ENCODE results near the gene AUH.
A peak's percentile ranks its signal among the peaks of the same experiment; 100 is the strongest.

AUH gene

DNA sequence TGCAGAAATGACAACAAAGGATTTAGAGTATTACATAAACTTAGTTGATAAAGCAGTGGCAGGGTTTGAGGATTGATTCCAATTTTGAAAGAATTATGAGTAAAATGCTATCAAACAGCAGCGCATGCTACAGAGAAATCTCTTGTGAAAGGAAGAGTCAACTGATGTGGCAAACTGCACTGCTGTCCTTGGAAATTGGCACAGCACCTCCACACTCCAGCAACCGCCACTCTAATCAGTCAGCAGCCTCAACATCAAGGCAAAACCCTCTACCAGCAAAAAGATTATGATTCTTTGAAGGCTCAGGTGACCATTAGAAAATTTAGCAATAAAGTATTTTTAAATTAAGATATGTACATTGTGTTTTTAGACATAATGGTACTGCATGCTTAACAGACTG, 66.4 kb downstream of the AUH start:
- DNase-seq (ENCODE audit: low read depth) = no peak

DNA sequence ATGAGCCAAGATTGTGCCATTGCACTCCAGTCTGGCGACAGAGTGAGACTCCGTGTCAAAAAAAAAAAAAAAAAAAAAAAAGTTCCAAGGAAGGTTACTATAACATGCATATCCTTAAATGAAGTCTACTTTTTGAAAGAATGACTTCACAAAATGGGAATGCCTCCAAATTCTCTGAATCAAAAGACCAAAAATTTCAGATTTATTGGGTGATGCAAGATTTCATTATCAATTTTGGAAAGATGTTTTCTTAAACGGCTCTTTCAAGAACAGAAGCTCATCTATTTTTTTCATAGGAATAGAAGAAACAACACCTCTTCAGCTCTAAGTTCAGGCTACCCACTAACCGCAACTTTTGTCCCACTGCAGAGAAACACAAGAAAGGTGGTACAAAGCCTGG, 69.9 kb downstream of the AUH start:
- DNase-seq (ENCODE audit: low read depth) = no peak

GRCh38 chr9:91289244-91289643, 72.5 kb downstream of the AUH start:
- no peak for DNase-seq (ENCODE audit: low read depth)

- no peak for DNase-seq (ENCODE audit: low read depth)
Measured at GRCh38 chr9:91285729-91286353, 75.9 kb downstream of the AUH start.

DNA sequence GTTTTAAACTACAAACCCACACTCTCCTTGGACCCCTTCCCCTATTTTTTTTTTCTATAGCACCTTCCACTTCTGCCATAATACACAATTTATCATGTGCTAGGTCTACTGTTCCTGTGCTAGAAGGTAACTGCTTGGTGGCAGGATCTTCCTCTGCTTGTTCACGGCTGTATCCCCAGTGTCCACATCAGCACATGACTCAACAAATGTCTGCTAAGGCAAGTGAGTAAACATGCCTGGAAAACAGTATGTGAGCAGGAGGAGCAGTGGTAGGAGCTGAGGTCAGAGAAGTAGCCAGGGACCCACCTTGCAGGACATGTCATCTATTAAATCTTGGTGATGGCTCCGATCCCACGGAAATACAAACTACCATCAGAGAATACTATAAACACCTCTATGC, 79.4 kb downstream of the AUH start:
- no peak for DNase-seq (ENCODE audit: low read depth)

DNA sequence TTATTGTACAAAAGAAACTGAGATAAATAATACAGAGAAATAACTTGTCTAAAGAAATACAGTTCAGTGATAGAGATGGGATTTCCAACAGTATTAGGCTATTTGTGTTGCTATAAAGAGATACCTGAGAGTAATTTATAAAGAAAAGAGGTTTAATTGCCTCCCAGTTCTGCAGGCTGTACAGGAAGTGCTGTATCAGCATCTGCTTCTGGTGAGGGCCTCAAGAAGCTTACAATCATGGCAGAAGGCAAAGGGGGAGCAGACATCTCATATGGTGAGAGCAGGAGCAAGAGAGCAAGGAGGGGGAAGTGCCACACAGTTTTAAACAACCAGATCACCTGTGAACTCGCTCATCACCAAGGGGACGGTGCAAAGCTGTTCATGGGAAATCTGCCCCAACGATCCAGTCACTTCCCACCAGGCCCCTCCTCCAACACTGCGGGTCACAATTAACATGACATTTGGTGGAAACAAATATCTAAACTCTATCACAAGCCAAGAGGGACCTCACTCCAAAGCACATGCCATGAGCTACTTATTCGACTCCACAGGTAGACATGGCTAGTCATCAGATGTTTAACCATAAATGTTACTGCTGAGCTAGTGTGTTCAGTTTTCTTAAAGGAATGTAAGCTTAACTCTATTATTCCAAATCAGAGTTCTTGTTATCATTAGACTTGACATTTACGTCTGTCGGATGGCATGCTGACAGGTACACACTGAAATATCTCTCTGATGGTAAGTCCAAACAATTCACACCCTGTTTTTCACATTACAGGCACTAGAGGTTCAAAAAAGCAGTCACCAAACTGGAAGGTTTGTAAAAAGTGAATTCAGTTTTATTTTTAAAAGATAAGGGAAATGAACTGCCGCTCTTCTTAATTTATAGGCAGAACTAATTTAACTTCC, 82.2 kb downstream of the AUH start:
- DNase-seq (ENCODE audit: low read depth) = no peak

DNA sequence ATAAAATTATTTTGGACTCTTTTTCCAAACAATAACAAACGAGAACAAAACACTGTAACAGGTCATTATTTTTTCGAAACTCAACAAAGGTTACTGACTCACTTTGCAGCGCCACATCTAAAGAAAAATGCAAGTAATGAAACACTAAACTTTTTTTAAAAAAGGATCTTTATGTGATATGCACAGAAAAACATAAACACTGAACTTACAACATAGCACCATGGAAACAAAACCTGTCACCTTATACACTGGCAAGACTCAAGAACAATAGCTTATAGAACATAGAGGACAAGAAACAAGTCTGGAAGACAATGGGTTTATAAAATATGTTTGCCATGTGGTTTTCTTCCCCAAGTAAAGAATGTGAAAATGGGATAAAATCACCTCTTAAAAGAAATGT, 85.2 kb downstream of the AUH start:
- DNase-seq (ENCODE audit: low read depth) = no peak

DNA sequence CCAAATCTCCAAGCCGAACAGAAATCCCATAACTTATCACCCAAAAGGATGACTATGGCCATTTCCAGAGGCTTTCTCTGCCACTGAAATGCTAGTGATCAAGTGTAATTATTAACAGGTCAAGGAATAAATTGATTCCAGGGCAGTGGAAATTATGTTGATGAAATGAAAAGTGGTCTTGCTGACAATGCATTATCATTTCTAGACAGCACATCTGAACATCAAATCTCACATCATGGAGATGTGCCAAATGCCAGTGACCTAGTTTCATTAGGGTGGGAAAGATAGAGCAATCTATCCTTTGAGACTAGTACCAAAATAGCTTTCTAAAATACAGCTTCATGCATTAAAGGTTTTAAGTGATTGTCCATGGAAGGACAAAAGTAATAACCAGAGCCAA, 86.1 kb downstream of the AUH start:
- DNase-seq (ENCODE audit: low read depth) = no peak

- no peak for DNase-seq (ENCODE audit: low read depth)
Measured at GRCh38 chr9:91274949-91275492, 86.7 kb downstream of the AUH start.

- DNase-seq (ENCODE audit: low read depth) = peak; percentile 6
Measured at GRCh38 chr9:91273853-91274552, 87.7 kb downstream of the AUH start.

DNA sequence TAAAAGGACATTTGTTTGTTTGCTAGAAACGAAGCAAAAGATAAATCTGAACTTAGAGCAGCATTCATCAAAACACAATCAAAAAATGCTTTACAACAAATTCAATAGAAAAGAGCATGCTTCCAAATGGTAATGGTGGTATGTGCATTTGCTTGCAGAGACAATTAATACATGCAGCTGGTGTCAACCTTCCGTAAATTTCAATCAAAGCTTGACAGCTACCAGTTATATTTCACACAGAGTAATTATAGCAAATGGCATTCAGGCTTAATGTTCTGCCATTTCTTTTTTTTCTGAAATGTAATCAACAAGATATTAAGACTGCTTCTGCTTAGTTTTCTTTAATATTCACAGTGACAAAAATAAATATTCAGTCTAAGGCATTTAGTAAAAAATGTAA, 90.6 kb downstream of the AUH start:
- no peak for DNase-seq (ENCODE audit: low read depth)

GRCh38 chr9:91269907-91270491, 91.7 kb downstream of the AUH start:
- no peak for DNase-seq (ENCODE audit: low read depth)

- no peak for DNase-seq (ENCODE audit: low read depth)
Measured at GRCh38 chr9:91266448-91266847, 95.3 kb downstream of the AUH start.

DNA sequence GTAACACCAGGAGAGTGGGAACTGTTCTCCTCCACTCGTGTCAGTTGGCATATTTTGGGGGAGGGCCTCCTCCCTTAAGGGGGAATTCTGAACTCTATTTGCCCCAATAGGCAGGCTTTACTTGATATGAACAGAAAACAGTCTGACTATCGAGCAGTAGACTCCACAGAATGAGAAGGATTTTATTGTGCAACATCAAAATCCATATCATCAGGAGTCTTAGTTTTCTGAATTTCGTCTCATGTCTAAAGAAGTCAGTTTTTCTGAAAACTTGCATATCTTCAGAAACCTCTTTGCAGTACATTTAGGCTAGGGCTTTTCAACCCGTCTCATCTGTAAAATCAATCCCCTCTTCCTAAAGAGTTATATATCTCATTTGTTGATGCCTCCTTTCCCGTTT, 96.2 kb downstream of the AUH start:
- no peak for DNase-seq (ENCODE audit: low read depth)

GRCh38 chr9:91261417-91261816, 100.3 kb downstream of the AUH start:
- DNase-seq (ENCODE audit: low read depth) = no peak

- DNase-seq (ENCODE audit: low read depth) = no peak
Measured at GRCh38 chr9:91259162-91259561, 102.6 kb downstream of the AUH start.

DNA sequence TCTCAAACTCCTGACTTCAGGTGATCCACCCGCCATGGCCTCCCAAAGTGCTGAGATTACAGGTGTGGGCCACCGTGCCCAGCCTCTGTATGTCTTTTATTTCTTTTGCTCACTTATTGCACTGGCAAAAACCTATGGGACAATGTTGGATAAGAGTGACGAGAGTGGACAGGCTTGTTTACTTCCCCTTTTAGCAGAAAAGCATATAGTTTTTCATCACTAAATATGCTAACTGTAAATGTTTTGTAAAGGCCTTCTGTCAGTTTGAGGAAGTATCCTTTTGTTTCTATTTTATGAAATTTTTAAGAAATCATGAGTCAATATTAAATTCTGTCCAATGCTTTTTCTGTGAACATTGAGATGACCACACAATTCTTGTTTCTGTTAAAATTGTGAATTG, 103.3 kb downstream of the AUH start:
- no peak for DNase-seq (ENCODE audit: low read depth)

GRCh38 chr9:91256235-91256634, 105.5 kb downstream of the AUH start:
- DNase-seq (ENCODE audit: low read depth) = no peak

DNA sequence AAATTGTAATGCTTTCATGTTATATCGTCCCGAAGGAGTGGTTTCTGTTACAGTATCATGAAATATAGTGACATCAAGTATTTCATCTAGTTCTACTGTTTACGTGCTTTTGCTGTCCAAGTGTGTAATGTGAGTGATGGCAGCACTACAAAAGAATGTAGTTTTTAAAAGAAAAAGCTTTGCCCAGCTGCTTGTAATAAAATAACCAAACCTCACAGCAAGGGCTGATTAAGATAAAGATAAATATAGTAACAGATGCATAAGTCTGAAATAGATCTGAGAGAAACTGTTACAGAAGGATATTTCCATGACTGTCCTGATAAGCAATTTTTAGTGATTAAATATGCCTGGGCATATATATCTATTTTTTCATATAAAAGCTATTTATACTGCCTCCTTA, 106.4 kb downstream of the AUH start:
- peak; percentile 87 for DNase-seq (ENCODE audit: low read depth)

GRCh38 chr9:91253488-91253887, 108.2 kb downstream of the AUH start:
- DNase-seq (ENCODE audit: low read depth) = no peak

DNA sequence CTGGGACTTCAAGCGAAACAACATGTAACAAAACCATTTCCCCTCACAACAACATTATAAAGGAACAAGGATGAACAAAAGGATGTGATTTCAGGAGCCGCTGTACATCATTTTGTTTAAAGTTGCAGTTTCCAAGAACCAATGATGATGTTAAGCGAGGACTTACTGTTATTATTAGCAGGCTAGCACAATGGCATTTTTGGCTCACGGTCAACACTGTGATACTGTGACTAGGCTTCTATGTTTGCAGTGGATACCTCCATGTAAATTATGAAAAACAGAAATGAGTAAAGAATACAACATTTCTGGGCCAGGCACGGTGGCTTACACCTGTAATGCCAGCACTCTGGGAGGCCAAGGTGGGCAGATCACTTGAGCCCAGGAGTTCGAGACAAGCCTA, 113.0 kb downstream of the AUH start:
- DNase-seq (ENCODE audit: low read depth) = no peak

DNA sequence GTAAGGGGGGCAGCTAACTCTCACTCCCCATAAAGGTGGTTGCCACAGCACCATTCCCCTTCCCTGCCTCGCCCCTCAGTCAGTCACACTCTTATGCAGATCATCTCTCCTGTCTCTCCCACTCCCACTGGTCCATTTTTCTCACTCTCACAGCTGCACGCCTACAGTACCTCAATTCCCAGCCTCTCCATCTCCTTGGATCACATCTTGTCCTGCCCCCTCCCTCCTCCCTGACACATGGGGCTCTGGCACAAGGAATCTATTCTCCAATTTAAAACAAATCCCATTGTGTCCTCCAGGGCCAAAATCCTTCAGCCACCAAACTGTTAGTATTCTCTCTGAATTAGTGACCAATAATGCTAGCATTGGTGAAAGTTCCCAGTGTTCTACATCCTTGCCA, 114.4 kb downstream of the AUH start:
- DNase-seq (ENCODE audit: low read depth) = no peak

Measured in fibroblast of gingiva (primary cell).